Activated CD4-positive, alpha-beta T cell treated with anti-CD3 and anti-CD28 coated beads, Interleukin-2, amount 50 U/mL, for 16 hours (primary cell): ENCODE results near the gene NADK.
"Not testable (repeated sequence)": the region's sequence is repeated elsewhere in the genome, so short reads cannot be mapped to it uniquely, and the experiment has no call there.

Experiments
- DNase-seq: peaks from one replicate; pipeline ENCODE4 v3.0.0-alpha.2; 2020

Gene NADK

DNA sequence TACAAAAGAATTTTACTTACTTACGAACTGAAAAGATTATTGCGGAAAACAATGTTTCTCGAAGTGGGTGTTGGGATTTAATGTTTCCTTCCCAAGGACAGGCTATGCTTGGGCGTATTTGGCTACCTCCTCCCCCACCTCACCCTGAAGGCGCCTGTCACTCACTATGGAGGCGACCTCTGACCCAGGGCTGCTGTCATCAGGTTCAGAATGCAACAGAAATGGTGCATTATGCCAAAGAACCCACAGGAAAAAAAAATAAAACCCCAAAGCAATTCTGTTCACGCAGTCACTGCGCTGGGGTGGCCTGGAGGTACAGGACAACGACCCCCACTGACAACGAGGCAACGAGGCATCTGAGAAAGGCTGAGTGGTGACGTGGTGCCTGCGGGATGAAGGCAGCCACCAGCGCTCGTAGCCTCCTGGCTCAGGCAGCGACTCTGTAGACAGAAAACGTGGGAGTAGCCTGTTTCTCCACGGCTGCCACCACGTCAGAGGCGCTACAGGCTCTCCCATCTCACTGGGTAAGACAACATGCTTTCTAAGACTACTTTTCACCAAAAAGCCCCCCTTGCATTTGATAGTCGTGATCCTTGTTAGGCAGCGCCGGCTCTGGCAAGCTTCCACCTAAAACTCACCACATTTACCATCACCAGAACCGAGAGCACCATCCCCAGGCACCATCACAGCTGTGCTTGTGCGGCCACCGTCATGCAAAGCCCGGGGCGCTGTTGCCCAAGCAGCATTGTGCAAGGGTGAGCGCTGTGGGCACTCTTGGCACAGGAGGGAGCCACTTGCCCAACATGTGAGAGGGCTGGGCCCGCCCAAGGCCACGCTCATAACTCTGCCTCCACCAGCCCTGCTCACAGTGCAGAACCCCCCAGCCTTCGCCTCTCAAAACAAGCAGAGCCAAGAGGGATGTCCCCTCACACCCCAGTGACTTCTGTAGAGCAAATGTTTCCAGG, 14.3 kb downstream of the NADK start:
- DNase-seq, result no peak

- DNase-seq, result no peak
Measured at GRCh38 chr1:1761504-1762376, 16.5 kb downstream of the NADK start.

- no peak for DNase-seq
Measured at GRCh38 chr1:1760715-1761114, 17.6 kb downstream of the NADK start.

GRCh38 chr1:1760345-1760650, 18.0 kb downstream of the NADK start:
- no peak for DNase-seq

DNA sequence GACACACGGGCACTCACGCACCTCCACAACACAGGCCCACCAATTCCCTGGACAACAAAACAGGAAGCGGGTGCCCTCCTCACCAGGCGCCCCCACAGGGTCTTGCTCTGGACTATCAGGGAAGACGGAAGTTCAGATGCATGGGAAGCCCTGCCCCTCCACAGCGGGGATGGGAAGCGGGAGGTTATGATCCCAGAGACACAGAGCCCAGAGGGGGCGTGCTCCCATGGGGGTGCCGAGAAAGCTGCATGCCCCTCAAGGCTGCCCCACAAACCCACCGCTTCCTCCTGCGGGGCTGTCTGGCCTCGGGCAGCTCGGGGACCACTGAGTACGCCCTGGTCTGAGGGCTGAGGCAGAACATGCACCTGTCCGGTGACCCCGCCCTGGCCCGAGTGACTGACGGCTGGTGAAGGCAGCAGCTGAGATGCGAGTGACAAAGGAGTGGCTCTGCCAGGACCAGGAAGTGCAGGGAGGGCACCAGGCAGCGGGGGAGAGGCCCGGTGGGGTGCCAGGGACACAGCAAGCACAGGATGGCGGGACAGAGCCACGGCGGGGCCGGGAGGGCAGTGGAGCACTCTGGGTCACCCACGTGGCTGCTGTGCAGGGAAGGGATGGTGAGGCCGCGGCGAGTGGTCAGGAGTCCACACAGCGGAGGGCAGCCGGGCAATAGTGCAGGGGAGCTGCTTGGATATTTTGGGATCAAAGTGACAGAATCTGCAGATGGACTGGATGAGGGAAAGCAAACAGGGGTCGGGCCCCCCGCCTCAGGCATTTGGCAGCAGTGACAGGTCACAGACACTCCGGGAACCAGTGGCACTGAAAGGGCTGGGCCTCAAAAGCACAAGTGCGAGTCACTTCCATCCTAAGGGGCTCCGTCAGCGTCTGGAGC, 18.6 kb downstream of the NADK start:
- no peak for DNase-seq

DNA sequence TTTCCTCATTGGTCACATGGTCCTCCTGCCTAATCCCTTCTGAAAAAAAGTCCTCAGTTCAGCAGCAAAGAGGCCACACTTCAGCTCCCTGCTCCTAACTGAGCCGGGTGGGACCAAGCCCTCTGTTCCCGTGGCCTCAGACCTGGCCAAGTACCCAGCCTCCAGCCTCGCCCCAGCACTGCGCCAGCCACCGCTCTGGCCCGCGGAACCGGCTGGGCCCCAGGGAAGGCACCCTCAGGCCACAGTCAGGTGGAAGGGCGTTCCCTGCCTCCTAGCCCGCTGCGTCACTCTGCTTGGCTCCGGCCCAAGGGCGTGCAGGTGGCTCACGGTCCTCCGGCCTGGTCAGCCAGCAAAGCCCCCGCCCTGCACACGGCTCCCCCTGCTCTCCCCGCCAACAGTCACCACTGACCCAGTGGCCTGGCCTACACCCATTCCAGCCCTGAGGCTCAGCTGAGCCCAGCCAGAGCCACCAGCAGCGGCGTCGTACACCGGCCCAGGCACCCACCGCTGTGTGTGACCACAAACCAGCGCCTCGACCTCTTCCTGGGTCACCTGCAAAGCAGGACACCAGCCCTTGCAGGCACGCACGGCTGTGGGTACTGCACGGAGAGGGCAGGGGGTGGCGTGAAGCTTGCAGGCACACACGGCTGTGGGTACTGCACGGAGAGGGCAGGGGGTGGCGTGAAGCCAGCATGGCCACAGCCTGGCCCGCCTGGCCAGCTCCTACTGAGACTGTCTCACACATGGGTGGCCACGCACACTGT, 19.4 kb downstream of the NADK start:
- no peak for DNase-seq

GRCh38 chr1:1758059-1758621, 20.1 kb downstream of the NADK start:
- DNase-seq, result no peak

DNA sequence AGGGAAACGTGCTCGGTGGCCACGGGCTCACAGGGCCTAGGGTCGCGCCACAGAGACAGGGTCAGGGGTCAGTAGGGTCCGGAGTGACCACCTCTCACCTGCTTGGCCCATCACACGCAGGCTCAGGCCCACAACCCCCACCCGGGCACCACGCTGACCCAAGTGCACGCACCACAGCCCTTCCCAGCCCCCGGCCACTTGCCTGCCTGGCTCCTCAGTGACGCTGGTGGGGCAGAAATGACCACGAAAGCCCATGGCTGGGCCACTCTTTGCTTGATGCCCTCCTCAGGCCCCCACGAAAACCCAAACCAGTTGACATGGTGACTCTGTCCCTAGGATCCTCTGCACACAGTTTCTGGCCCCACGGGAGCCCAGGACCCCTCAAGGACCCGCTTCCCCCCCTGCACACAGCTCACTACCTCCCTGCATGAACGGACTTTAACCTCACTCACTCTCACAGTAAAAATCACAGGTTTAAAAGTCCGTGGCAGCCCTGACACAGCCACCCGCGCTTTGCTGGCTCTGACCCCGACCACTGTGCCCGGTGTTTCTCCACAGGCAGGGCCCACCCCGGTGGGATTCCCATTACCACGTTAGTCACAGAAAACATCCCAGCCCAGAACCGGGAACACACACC, 20.7 kb downstream of the NADK start:
- no peak for DNase-seq

GRCh38 chr1:1756661-1757421, 21.4 kb downstream of the NADK start:
- no peak for DNase-seq

DNA sequence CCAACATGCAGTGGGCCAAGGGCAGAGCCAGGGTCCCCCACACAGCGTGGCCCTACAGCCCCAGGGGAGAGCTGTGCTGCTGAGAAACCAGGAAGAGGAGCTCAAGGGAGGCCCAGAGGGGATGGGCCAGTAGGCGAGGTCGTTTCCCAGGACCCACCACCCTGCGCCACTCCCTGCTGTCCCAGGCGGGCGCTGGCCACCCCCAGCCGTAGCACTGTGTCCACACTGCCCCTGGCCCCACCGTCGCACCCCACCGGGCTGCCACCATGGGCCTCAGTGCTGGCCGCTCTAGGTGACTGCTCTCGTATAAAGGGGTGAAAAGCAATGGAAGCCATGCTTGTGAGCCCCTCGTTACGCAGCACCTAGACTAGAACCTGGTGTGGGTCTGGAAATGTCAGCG, 22.4 kb downstream of the NADK start:
- no peak for DNase-seq

DNA sequence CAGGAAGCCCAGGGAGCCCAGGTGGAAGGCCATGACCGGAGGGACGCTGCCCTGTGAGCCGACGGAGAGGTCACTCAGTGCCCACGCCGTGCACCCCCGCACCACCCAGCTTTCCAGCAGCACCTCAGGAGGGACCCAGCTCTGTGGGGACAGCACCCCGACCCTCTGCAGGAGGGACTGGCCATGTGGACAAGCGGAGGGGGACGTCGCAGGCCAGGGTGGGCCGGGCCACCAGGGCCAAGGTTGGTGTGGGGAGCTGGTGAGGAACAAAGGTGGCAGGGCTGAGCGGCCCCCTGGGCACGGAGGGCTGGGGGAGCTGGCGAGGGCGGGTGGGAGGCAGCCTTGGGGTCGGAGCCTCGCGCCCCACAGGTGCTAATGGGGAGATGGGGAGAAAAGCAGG, 22.8 kb downstream of the NADK start:
- DNase-seq, result no peak

- DNase-seq, result no peak
Measured at GRCh38 chr1:1754051-1754815, 24.0 kb downstream of the NADK start.

GRCh38 chr1:1753607-1754005, 24.7 kb downstream of the NADK start:
- DNase-seq, result no peak

GRCh38 chr1:1752636-1753606, 25.3 kb downstream of the NADK start:
- no peak for DNase-seq

DNA sequence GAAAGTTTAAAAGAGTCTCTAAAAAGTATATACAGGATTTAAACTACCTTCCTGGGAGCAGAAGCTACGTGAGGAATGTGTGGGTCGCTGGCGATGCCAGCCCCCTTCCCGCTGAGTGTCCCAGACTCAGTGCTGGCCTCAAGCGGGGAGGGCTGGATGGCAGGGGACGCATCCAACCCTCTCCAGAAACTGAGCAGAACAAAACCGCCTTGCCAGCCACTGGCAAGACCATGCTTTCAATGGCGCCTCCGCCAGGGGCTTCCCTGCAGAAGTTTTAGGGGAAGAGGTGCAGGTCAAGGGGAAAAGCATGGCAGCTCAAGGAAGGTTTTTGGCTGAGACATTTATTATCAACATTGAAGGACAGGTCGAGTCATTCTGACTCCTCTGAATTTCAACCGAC, 26.1 kb downstream of the NADK start:
- DNase-seq, result no peak

GRCh38 chr1:1749941-1750340, 28.3 kb downstream of the NADK start:
- DNase-seq, result not testable (repeated sequence)

GRCh38 chr1:1748686-1749321, 29.5 kb downstream of the NADK start:
- DNase-seq, result no peak

- not testable (repeated sequence) for DNase-seq
Measured at GRCh38 chr1:1746566-1746909, 31.7 kb downstream of the NADK start.
